Activated CD8-positive, alpha-beta T cell treated with anti-CD3 and anti-CD28 coated beads for 36 hours (primary cell): ENCODE data around the gene CEP70. TPM values are rescaled to one million over a fixed set of nuclear protein-coding genes. Genes with fewer than 3 reads are reported as not detected.
A peak's percentile ranks its signal among the peaks of the same experiment; 100 is the strongest.
"Not testable (repeated sequence)": the region's sequence is repeated elsewhere in the genome, so short reads cannot be mapped to it uniquely, and the experiment has no call there.

Experiments
- ATAC-seq: fragments of 200-7000 bp; cut with Tn5 transposase; one replicate; pipeline ENCODE4 v1.10.0; 2021; ENCODE audit warnings: mild to moderate bottlenecking, moderate library complexity
- CTCF ChIA-PET: fragments of 350-600 bp; sonication (Branson Sonifier 250); formaldehyde crosslinking; loops from one replicate; lab custom pipeline; 2021; ENCODE audit warnings: antibody characterized with exemption; lab: Charles Lee
- POLR2A ChIA-PET: fragments of 350-600 bp; sonication (Branson Sonifier 250); formaldehyde crosslinking; loops from one replicate; lab custom pipeline; 2021; ENCODE audit warnings: antibody characterized with exemption; lab: Charles Lee
- DNase-seq: peaks from one replicate; pipeline ENCODE4 v3.0.0-alpha.2; 2020
- H3K27ac Mint-ChIP-seq: one replicate; pipeline ENCODE4 v1.8.0; 2021; ENCODE audit warnings: mild to moderate bottlenecking, mixed read lengths
- H3K27me3 Mint-ChIP-seq: one replicate; pipeline ENCODE4 v1.8.0; 2021; ENCODE audit warnings: mixed read lengths
- H3K36me3 Mint-ChIP-seq: one replicate; pipeline ENCODE4 v1.8.0; 2021; ENCODE audit warnings: low read depth, mixed read lengths
- H3K4me1 Mint-ChIP-seq: one replicate; pipeline ENCODE4 v1.8.0; 2021; ENCODE audit warnings: low read depth, mixed read lengths
- H3K4me3 Mint-ChIP-seq: one replicate; pipeline ENCODE4 v1.8.0; 2021; ENCODE audit warnings: mild to moderate bottlenecking, moderate library complexity, mixed read lengths
- H3K9me3 Mint-ChIP-seq: one replicate; pipeline ENCODE4 v1.8.0; 2021; ENCODE audit warnings: mixed read lengths
- intact Hi-C: fragments of 100-400 bp; cut with micrococcal nuclease; formaldehyde crosslinking; loops from one replicate; pipeline ENCODE4 v1.10.0; 2022
- total RNA-seq, 2 experiments: library from RNA; stranded (reverse); gene quantifications; one replicate each; pipeline ENCODE4 v1.2.3, GENCODE V29; 2021
- TF ChIP-seq, protein P1 (sequence below): fragments of 200-600 bp; IDR thresholded peaks from one replicate; pipeline ENCODE4 v1.8.0; 2022; ENCODE audit warnings: antibody characterized with exemption, mild to moderate bottlenecking

Gene CEP70
- total RNA-seq, 2 experiments from 2014 or later = 11.5 to 14.8 TPM

DNA sequence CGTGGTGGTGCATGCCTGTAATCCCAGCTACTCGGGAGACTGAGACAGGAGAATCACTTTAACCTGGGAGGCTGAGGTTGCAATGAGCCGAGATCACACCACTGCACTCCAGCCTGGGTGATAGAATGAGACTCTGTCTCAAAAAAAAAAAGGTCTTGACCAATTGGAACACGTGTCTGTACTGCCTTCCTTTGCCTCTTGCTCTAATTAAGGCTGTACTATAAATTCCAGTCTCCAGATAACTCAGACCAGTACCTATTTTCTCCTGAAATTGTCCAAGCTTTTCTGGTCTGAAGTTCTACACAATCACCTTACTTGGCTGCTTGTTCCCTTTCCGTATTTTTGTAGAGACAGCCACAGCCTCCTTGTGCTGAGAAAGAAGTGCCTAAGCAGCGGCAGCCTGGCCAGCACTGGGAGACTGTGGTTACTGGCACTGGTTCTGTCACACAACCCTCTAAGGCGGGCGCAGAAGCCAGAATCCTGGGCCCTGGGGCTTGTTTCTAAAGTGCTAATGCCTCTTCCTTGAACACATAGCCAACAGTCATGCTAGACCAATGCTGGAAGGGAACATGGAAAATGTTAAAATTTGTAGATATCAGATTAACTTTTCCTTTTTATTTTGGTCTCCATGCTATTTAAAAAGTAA is 6.2 kb upstream of the CEP70 start:
- H3K27ac Mint-ChIP-seq = no peak overlapping the region
- H3K4me3 Mint-ChIP-seq = no peak overlapping the region
- POLR2A ChIA-PET = interaction anchor here (1.1 kb wide), 1 partner anchor 8 kb away, joined by 5 read pairs; the partner anchor contains the start of gene FAIM
- H3K4me1 Mint-ChIP-seq = no peaks in the 10 kb centered on the region
- no peak for DNase-seq
- CTCF ChIA-PET = interaction anchor here (0.9 to 1.5 kb wide), 4 partner anchors 95 to 323 kb away, joined by 3 to 7 read pairs (median 4); no protein-coding TSS in a partner anchor
- H3K36me3 Mint-ChIP-seq = peaks cover 7% of the 10 kb centered on the region
- TF ChIP-seq, protein P1, sequence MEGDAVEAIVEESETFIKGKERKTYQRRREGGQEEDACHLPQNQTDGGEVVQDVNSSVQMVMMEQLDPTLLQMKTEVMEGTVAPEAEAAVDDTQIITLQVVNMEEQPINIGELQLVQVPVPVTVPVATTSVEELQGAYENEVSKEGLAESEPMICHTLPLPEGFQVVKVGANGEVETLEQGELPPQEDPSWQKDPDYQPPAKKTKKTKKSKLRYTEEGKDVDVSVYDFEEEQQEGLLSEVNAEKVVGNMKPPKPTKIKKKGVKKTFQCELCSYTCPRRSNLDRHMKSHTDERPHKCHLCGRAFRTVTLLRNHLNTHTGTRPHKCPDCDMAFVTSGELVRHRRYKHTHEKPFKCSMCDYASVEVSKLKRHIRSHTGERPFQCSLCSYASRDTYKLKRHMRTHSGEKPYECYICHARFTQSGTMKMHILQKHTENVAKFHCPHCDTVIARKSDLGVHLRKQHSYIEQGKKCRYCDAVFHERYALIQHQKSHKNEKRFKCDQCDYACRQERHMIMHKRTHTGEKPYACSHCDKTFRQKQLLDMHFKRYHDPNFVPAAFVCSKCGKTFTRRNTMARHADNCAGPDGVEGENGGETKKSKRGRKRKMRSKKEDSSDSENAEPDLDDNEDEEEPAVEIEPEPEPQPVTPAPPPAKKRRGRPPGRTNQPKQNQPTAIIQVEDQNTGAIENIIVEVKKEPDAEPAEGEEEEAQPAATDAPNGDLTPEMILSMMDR = no peak
- H3K27me3 Mint-ChIP-seq = no peaks in the 10 kb centered on the region
- ATAC-seq = no peak
- intact Hi-C loops = no loop called here
- H3K9me3 Mint-ChIP-seq = peaks cover 1% of the 10 kb centered on the region

DNA sequence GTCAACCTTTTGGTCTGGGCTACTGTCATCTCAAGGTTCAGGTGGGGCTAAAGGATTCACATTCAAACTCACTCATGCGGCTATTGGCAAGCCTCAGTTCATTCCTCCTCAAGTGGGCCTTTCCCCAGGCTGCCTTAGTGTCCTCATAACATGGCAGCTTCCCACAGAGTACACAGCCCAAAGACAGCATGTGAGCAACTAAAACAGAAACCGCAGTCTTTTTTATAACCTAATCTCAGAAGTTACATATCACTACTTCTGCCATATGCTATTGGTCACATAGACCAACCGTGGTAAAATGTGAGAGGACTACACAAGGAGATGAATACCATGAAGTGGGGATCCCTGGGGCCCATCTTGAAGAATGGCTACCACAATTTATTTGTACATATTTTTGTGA is 4.5 kb upstream of the CEP70 start:
- ATAC-seq (no peak), DNase-seq (no peak)
- CTCF ChIA-PET = interaction anchor here (1.0 to 3.0 kb wide), 2 partner anchors 317 to 337 kb away, joined by 3 to 25 read pairs; no protein-coding TSS in a partner anchor
- POLR2A ChIA-PET = no interaction called here
- H3K4me3 Mint-ChIP-seq = no peak overlapping the region
- H3K27ac Mint-ChIP-seq = no peak overlapping the region
- peaks cover 1% of the 10 kb centered on the region for H3K9me3 Mint-ChIP-seq
- H3K36me3 Mint-ChIP-seq = peaks cover 7% of the 10 kb centered on the region
- TF ChIP-seq, protein P1 = no peak
- H3K27me3 Mint-ChIP-seq = no peaks in the 10 kb centered on the region
- intact Hi-C loops = loop anchor here (10.0 kb wide), 1 partner anchor 96 kb away; no protein-coding TSS in a partner anchor
- no peaks in the 10 kb centered on the region for H3K4me1 Mint-ChIP-seq

DNA sequence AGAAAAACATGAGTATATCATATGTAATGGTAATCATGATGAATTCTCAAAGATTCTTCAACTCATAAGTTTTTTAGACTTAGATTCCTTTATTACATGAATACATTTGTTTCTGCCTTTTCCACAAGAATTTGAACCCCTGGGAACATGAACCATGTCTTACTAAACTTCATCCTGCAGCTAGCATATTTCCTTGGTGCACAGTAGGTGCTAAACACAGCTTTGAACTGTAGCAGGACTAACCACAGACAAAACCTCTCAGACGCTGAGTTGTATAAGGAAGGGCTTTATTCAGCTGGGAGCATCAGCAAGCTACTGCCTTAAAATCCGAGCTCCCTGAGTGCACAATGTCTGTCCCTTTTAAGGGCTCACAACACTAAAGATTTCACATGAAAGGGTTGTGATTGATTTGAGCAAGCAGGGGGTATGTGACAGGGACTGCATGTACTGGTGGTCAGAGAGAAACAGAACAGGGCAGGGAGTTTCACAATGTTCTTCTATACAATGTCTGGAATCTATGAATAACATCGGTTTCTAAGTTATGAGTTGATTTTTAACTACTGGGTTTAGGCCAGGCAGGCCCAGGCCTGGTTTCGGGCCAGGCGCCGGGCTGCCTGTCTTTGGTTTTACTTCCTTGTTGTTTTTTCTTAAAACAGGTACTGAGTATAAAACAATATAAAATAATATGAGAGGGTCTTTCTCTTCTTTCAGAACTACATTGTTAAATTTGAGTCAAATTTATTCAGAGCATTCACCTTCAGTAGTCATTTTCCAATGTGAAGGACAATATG is 3.3 kb upstream of the CEP70 start:
- not testable (repeated sequence) for DNase-seq, H3K27ac Mint-ChIP-seq, H3K9me3 Mint-ChIP-seq, H3K4me1 Mint-ChIP-seq, ATAC-seq, H3K4me3 Mint-ChIP-seq, H3K36me3 Mint-ChIP-seq, H3K27me3 Mint-ChIP-seq
- intact Hi-C loops = loop anchor here (10.0 kb wide), 1 partner anchor 97 kb away; no protein-coding TSS in a partner anchor
- POLR2A ChIA-PET = interaction anchor here (0.5 kb wide), 1 partner anchor 427 kb away, joined by 3 read pairs; no protein-coding TSS in a partner anchor
- CTCF ChIA-PET = interaction anchor here (0.6 to 3.0 kb wide), 3 partner anchors 29 to 326 kb away, joined by 3 to 25 read pairs (median 3); no protein-coding TSS in a partner anchor

DNA sequence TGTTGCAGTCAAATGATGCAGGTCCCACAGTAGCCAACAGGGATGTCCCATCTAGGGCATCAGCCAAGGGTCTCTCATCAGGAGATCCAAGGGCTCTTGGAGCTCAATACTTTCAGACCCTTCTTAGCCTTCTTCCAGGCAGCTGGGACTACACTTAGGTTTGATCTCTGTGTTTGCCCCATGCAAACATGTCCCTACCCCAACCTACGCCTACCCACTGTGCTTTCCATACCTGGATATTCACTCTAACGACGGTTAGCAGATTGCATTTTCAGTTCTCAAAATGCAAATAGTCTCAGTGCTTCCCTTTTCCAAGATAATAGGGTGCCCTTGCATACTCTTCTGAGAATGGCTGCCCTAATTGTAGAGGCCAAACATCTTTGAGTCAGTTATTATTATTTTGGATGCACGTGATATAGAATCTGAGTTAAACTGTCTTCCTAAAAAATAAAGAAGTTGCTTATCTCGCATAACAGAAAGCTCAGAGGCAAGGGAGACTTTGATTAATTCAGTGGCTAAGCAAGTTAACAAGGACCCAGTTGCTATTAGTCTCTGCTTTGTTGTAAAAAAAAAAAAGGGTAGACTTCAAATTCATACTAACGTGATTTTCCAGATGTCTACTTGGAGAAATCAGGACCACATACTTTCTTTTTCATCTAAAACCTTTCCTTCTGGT is 1.0 kb upstream of the CEP70 start:
- ChIA-PET POLR2A (interaction anchor here (0.6 to 3.0 kb wide), 6 partner anchors 14 to 320 kb away, joined by 3 to 16 read pairs (median 6); partner anchors contain the start of gene FAIM), CTCF (interaction anchor here (1.0 to 9.9 kb wide), 26 partner anchors 10 to 795 kb away, joined by 3 to 263 read pairs (median 6); partner anchors contain the start of genes FAIM and PIK3CB)
- DNase-seq (no peak), ATAC-seq (no peak)
- H3K9me3 Mint-ChIP-seq = no peaks in the 10 kb centered on the region
- peak overlapping the region; percentile 80 for H3K4me3 Mint-ChIP-seq
- no peaks in the 10 kb centered on the region for H3K4me1 Mint-ChIP-seq
- H3K27ac Mint-ChIP-seq = peak overlapping the region; percentile 91
- intact Hi-C loops = loop anchor here (2.0 to 10.0 kb wide), 3 partner anchors 100 to 320 kb away; no protein-coding TSS in a partner anchor
- no peaks in the 10 kb centered on the region for H3K36me3 Mint-ChIP-seq
- no peaks in the 10 kb centered on the region for H3K27me3 Mint-ChIP-seq
- TF ChIP-seq, protein P1 = peak; percentile 24
